ENCODE data around the gene NR1H3. TPM values are rescaled to one million over a fixed set of nuclear protein-coding genes. Genes with fewer than 3 reads are reported as not detected.

Gene NR1H3
- total and polyA plus RNA-seq, 10 of the 15 experiments (the other 5 are each of a cell fraction or from before 2014, with no cell fraction given) = 2.6 to 8.9 (median 4.5) TPM

DNA sequence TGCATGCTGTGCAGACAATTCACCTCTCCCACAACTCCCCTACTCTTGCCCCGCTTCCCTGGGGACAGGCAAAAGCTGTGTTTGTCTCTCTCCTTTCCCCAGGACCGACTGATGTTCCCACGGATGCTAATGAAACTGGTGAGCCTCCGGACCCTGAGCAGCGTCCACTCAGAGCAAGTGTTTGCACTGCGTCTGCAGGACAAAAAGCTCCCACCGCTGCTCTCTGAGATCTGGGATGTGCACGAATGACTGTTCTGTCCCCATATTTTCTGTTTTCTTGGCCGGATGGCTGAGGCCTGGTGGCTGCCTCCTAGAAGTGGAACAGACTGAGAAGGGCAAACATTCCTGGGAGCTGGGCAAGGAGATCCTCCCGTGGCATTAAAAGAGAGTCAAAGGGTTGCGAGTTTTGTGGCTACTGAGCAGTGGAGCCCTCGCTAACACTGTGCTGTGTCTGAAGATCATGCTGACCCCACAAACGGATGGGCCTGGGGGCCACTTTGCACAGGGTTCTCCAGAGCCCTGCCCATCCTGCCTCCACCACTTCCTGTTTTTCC, 10.7 kb downstream of the NR1H3 start:
- POLR2A ChIA-PET = interaction anchor here (1.0 to 1.1 kb wide), 2 partner anchors 8 to 54 kb away, joined by 3 to 6 read pairs; no protein-coding TSS in a partner anchor

More for the DNA sequence above, 10.7 kb downstream of the NR1H3 start:
- ATAC-seq (no peak), FAIRE-seq (no peak), DNase-seq (ENCODE audit: low read depth, low spot score) (no peak)
- 67% methylated on average over 13 of the region's 13 CpGs for WGBS (ENCODE audit: insufficient coverage, insufficient replicate concordance, low lambda C conversion rate, missing lambda C conversion rate)
- no TSS peak for BruUV-seq (replicated peaks)
- Histone ChIP-seq H3K36me3 (ENCODE audit: control insufficient read depth in 2 of 2, insufficient read depth in 2 of 2, low read length in 1 of 2) (no peaks in the 10 kb centered on the region), H3K27me3 (replicated peaks in 1 of 2; ENCODE audit: control insufficient read depth in 2 of 2, insufficient read depth in 2 of 2, low read length in 1 of 2) (no peaks in the 10 kb centered on the region), H3K27ac (ENCODE audit: control insufficient read depth, insufficient read depth) (peak overlapping the region; percentile 79), H3K4me3 (peak overlapping the region; percentile 78; the same call in 1 of the 2 replicates), H3K4me2 (ENCODE audit: control insufficient read depth, insufficient read depth) (peak overlapping the region; percentile 89), H3K9me3 (replicated peaks; ENCODE audit: control insufficient read depth, insufficient read depth, low read length) (no peaks in the 10 kb centered on the region), H2AFZ (ENCODE audit: control insufficient read depth, low read depth, low read length) (peak overlapping the region; percentile 94), H3K79me2 (ENCODE audit: control insufficient read depth, insufficient read depth, low read length) (peaks cover 30% of the 10 kb centered on the region), H3K9ac (ENCODE audit: control insufficient read depth, insufficient read depth, low read length) (peak overlapping the region; percentile 78), H3K4me1 (ENCODE audit: control insufficient read depth, insufficient read depth, low read length) (peaks cover 23% of the 10 kb centered on the region), H4K20me1 (ENCODE audit: control insufficient read depth, insufficient read depth) (no peaks in the 10 kb centered on the region)
- in situ Hi-C loops (cut with MboI) = no loop called here
- no peak for TF ChIP-seq JUND (IDR thresholded peaks at IDR 0.05; ENCODE audit: low read depth, low read length)
- TF ChIP-seq MYC (IDR thresholded peaks at IDR 0.05; ENCODE audit: insufficient read depth, insufficient read length, insufficient replicate concordance, low read length, severe bottlenecking) = no peak
- TF ChIP-seq RUNX3 (IDR thresholded peaks at IDR 0.05; ENCODE audit: low read length) = peak; percentile 61; the same call in 1 of the 2 replicates
- TF ChIP-seq SPI1 (IDR thresholded peaks at IDR 0.05; ENCODE audit: borderline replicate concordance, insufficient read depth, low read depth, low read length) = peak; percentile 88
- no peak for TF ChIP-seq YY1 (IDR thresholded peaks at IDR 0.05; ENCODE audit: low read depth, low read length)
- no peak for TF ChIP-seq MTA2 (IDR thresholded peaks at IDR 0.05; ENCODE audit: low read depth)
- no peak for TF ChIP-seq SMAD5 (IDR thresholded peaks at IDR 0.05; ENCODE audit: low read depth)
- TF ChIP-seq, protein P1, sequence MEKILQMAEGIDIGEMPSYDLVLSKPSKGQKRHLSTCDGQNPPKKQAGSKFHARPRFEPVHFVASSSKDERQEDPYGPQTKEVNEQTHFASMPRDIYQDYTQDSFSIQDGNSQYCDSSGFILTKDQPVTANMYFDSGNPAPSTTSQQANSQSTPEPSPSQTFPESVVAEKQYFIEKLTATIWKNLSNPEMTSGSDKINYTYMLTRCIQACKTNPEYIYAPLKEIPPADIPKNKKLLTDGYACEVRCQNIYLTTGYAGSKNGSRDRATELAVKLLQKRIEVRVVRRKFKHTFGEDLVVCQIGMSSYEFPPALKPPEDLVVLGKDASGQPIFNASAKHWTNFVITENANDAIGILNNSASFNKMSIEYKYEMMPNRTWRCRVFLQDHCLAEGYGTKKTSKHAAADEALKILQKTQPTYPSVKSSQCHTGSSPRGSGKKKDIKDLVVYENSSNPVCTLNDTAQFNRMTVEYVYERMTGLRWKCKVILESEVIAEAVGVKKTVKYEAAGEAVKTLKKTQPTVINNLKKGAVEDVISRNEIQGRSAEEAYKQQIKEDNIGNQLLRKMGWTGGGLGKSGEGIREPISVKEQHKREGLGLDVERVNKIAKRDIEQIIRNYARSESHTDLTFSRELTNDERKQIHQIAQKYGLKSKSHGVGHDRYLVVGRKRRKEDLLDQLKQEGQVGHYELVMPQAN (conservative IDR thresholded peaks at IDR 0.05) = no peak
- TF ChIP-seq, protein P2, sequence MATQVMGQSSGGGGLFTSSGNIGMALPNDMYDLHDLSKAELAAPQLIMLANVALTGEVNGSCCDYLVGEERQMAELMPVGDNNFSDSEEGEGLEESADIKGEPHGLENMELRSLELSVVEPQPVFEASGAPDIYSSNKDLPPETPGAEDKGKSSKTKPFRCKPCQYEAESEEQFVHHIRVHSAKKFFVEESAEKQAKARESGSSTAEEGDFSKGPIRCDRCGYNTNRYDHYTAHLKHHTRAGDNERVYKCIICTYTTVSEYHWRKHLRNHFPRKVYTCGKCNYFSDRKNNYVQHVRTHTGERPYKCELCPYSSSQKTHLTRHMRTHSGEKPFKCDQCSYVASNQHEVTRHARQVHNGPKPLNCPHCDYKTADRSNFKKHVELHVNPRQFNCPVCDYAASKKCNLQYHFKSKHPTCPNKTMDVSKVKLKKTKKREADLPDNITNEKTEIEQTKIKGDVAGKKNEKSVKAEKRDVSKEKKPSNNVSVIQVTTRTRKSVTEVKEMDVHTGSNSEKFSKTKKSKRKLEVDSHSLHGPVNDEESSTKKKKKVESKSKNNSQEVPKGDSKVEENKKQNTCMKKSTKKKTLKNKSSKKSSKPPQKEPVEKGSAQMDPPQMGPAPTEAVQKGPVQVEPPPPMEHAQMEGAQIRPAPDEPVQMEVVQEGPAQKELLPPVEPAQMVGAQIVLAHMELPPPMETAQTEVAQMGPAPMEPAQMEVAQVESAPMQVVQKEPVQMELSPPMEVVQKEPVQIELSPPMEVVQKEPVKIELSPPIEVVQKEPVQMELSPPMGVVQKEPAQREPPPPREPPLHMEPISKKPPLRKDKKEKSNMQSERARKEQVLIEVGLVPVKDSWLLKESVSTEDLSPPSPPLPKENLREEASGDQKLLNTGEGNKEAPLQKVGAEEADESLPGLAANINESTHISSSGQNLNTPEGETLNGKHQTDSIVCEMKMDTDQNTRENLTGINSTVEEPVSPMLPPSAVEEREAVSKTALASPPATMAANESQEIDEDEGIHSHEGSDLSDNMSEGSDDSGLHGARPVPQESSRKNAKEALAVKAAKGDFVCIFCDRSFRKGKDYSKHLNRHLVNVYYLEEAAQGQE (IDR thresholded peaks at IDR 0.05; ENCODE audit: low read depth, low read length) = no peak
- no peak for TF ChIP-seq HSF1 (IDR thresholded peaks at IDR 0.05; ENCODE audit: low read depth, low read length)
- no peak for TF ChIP-seq NR2C1 (IDR thresholded peaks at IDR 0.05)
- TF ChIP-seq NFYB (IDR thresholded peaks at IDR 0.05; ENCODE audit: insufficient read depth, low read depth, low read length) = no peak
- TF ChIP-seq YBX1 (IDR thresholded peaks at IDR 0.05) = no peak
- TF ChIP-seq USF2 (IDR thresholded peaks at IDR 0.05; ENCODE audit: borderline replicate concordance, low read depth, low read length) = no peak
- ChIA-PET SMC1A (ENCODE audit: uncharacterized antibody, unreplicated experiment) (interaction anchor here (0.6 kb wide), 1 partner anchor 573 kb away, joined by 3 read pairs; no protein-coding TSS in a partner anchor), CTCF (interaction anchor here (1.0 to 1.4 kb wide), 3 partner anchors 9 to 89 kb away, joined by 3 to 7 read pairs (median 3); partner anchors contain the start of gene NR1H3), RAD21 (ENCODE audit: unreplicated experiment) (no interaction called here)
- intact Hi-C loops (cut with micrococcal nuclease; ENCODE audit: unreplicated experiment) = loop anchor here (1.0 kb wide), 2 partner anchors 54 to 91 kb away; partner anchors contain the start of gene DDB2

All from GM12878 (cell line).